GM10266 (cell line): Measurements from ENCODE around the gene GLI3.

Source experiments
- DNase-seq: peaks from one replicate; pipeline ENCODE4 v3.0.0; 2012; ENCODE audit errors: extremely low spot score
- TF ChIP-seq, protein P1 (sequence below): IDR thresholded peaks from 2 replicates; pipeline ENCODE4 v1.5.1; 2012; ENCODE audit warnings: mild to moderate bottlenecking, low read depth; ENCODE audit not compliant: control insufficient read depth, insufficient read depth; ENCODE audit errors: missing control alignments

GLI3 gene

DNA sequence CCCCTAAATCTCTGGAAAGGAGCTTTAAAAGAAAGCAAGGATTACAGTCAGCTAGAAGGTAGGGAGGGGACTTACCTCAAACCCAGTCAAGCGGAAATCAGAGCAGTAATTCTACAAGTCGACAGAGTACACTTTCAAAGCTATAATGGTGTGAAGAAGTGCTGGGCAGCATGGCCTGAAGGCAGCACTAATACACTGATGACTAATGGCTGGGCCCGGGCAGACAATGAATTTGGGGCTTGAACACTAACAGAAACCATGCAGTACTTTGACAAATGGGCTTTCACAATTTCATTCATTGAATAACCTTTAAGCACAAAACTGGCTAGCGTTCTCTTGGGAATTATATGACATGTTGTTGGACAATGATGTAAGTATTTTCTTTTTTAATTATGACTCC is 4.7 kb downstream of the GLI3 start:
- TF ChIP-seq, protein P1, sequence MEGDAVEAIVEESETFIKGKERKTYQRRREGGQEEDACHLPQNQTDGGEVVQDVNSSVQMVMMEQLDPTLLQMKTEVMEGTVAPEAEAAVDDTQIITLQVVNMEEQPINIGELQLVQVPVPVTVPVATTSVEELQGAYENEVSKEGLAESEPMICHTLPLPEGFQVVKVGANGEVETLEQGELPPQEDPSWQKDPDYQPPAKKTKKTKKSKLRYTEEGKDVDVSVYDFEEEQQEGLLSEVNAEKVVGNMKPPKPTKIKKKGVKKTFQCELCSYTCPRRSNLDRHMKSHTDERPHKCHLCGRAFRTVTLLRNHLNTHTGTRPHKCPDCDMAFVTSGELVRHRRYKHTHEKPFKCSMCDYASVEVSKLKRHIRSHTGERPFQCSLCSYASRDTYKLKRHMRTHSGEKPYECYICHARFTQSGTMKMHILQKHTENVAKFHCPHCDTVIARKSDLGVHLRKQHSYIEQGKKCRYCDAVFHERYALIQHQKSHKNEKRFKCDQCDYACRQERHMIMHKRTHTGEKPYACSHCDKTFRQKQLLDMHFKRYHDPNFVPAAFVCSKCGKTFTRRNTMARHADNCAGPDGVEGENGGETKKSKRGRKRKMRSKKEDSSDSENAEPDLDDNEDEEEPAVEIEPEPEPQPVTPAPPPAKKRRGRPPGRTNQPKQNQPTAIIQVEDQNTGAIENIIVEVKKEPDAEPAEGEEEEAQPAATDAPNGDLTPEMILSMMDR = no peak
- no peak for DNase-seq

GRCh38 chr7:42231043-42231787 is 5.8 kb downstream of the GLI3 start:
- TF ChIP-seq, protein P1 = no peak

DNA sequence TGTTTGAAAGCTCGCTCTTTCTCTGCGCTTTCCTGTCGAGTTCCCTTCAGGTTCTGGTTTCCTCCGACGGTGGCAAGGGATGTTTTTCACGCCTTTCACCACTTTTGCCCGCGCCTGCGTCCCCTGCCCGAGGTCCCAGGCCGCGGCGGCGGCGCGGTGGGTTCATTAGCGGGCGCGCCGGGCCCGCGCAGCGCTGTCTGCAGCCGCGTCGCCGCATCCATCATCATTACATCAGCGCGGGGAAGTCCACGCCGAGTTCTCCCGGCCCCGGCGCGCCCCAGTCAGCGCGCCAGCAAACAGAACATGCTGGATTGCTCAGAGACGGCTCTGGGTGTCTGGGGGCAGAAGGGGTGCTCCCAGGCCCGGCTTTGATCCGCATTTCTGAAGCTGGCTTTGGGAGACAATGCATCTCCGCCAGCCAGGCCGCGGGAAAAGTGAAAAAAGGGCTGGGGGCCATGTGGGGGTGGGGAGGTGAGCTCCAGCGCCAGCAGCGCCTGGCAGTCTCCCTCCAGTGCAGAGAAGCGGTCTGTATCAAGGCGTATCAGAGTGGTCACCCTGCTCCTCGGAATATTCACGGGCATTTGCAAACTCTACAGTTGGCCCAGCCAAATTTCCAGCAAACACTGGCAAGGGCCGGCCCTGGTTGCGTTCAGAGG is 8.9 kb downstream of the GLI3 start:
- DNase-seq = no peak
- TF ChIP-seq, protein P1 = no peak

More at GRCh38 chr7:42231043-42231787, 5.8 kb downstream of the GLI3 start:
- DNase-seq = no peak

GRCh38 chr7:42227541-42227935 is 9.5 kb downstream of the GLI3 start:
- TF ChIP-seq, protein P1 = no peak
- DNase-seq = no peak

GRCh38 chr7:42227021-42227420 is 10.0 kb downstream of the GLI3 start:
- no peak for DNase-seq
- TF ChIP-seq, protein P1 = no peak

GRCh38 chr7:42226354-42226941 is 10.6 kb downstream of the GLI3 start:
- no peak for DNase-seq
- TF ChIP-seq, protein P1 = no peak
